ENCODE measurements around the gene CYP1A2.

DNA sequence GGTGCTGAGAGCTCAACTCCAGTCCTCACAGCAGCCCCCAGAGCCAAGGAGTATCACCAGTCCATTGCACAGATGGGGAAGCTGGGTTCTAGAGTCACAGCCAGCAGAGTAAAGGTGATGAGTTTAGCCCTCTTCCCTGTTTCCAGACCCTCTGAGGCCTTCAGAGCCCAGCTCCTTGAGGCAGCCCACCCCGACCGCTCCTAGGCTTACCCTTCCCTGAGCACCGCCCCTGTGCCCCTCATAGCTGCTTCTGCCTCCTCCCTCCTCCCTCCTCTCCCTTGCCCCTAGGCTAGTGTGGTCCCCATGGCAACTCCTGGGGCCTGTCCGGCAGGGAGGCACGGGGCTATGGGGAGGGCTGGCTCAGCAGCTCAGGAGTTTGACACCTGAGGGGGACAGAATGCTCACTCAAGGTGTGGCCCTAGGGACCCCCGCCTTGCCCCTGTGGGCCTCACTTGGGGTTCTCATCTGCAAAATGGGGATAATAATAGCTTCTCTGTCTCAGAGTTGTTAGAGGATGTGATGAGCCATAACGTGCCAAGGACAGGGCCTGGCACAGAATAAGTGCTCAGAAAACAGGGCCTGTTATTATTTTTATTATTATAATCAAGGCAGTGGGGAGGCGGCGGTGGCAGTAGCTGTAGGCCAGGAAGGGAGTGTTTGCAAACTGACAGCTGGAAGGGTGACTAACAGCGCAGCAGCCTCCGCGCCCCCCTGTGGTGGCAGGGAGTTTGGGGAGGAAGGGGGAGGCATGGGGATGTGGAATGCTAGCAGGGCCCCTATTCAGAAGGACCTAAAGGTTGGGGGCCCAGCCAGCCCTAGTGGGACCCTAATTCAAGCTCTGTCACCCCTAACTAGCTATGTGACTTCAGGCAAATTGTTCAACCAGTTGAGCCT is 44.7 kb downstream of the CYP1A2 start:
- no peak for TF ChIP-seq POLR2A (IDR thresholded peaks at IDR 0.05)
- TF ChIP-seq, protein P1, sequence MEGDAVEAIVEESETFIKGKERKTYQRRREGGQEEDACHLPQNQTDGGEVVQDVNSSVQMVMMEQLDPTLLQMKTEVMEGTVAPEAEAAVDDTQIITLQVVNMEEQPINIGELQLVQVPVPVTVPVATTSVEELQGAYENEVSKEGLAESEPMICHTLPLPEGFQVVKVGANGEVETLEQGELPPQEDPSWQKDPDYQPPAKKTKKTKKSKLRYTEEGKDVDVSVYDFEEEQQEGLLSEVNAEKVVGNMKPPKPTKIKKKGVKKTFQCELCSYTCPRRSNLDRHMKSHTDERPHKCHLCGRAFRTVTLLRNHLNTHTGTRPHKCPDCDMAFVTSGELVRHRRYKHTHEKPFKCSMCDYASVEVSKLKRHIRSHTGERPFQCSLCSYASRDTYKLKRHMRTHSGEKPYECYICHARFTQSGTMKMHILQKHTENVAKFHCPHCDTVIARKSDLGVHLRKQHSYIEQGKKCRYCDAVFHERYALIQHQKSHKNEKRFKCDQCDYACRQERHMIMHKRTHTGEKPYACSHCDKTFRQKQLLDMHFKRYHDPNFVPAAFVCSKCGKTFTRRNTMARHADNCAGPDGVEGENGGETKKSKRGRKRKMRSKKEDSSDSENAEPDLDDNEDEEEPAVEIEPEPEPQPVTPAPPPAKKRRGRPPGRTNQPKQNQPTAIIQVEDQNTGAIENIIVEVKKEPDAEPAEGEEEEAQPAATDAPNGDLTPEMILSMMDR (IDR thresholded peaks at IDR 0.05), result peak in 4 of 12 donors; percentile 16 to 33 (median 22)
